Measurements from ENCODE around the gene DLG4.

GRCh38 chr17:7138800-7139381 is 80.7 kb downstream of the DLG4 start:
- TF ChIP-seq CTCF (IDR thresholded peaks at IDR 0.05; ENCODE audit: borderline replicate concordance, extremely low read depth, low read length, poor library complexity, severe bottlenecking) (no peak), EZH2 (IDR thresholded peaks at IDR 0.05; ENCODE audit: borderline replicate concordance, low read depth, low read length, severe bottlenecking) (no peak)
